Measurements from ENCODE around the gene CFAP300. TPM values are rescaled to one million over a fixed set of nuclear protein-coding genes. Genes with fewer than 3 reads are reported as not detected.

CFAP300 gene
- total RNA-seq, 1 donor from 2014 or later: 1.6 TPM

Small RNA genes lying within 50 kb of the gene (small RNA-seq; reads per million reads assigned to genes)
- not detected for gene RNA5SP535 (ENCODE audit: low replicate concordance)

Other genes with a start within 250 kb of the CFAP300 start
- 4.2 TPM for gene CEP126, start 132.4 kb upstream of the CFAP300 start, total RNA-seq
- not detected for gene ANGPTL5, start 130.9 kb upstream of the CFAP300 start, total RNA-seq
- gene YAP1, start 63.0 kb downstream of the CFAP300 start, total RNA-seq: 113 TPM